Hepatic stellate cell (primary cell): Measurements from ENCODE around the gene NUDT16L1.

Source experiments
- DNase-seq: peaks from one replicate; pipeline ENCODE4 v3.0.0; 2011; ENCODE audit warnings: low spot score

Gene NUDT16L1

GRCh38 chr16:4695473-4696171 lies 2.3 kb downstream of the NUDT16L1 start:
- DNase-seq = no peak

DNA sequence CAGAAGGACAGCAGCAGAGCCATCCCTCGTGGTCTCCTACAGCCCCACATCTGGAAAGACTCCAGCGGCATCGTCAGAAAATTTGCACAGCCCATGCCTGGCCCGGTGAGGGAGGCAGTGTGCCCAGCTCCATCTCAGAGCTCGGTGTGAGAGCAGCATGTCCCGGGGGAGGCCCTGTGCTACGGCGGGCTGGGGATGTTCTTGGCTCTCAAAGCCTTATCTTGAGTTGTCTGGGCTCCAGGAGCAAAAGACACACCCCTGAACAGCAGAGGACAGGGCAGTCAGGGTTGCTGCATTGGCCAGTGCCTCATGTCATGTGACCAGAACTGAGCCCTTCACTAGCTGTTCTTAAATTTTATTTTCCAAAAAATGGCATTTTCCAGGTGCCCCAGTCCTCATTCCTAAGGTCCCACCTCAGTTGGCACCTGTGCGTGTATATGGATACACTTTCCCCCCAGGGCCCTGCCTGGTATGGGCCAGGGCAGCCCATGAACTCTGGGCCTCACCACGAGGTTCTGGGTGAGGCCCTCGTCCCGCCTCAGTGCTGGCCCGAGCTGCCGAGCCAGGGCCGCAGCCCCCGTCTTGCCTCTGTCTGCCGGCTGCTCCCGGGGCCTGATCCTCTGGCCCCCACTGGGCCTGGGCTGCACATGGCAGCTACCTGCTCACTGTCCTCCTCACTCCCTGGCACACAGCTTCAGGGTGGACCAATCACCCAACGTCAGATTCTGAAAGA lies 3.0 kb downstream of the NUDT16L1 start:
- no peak for DNase-seq

DNA sequence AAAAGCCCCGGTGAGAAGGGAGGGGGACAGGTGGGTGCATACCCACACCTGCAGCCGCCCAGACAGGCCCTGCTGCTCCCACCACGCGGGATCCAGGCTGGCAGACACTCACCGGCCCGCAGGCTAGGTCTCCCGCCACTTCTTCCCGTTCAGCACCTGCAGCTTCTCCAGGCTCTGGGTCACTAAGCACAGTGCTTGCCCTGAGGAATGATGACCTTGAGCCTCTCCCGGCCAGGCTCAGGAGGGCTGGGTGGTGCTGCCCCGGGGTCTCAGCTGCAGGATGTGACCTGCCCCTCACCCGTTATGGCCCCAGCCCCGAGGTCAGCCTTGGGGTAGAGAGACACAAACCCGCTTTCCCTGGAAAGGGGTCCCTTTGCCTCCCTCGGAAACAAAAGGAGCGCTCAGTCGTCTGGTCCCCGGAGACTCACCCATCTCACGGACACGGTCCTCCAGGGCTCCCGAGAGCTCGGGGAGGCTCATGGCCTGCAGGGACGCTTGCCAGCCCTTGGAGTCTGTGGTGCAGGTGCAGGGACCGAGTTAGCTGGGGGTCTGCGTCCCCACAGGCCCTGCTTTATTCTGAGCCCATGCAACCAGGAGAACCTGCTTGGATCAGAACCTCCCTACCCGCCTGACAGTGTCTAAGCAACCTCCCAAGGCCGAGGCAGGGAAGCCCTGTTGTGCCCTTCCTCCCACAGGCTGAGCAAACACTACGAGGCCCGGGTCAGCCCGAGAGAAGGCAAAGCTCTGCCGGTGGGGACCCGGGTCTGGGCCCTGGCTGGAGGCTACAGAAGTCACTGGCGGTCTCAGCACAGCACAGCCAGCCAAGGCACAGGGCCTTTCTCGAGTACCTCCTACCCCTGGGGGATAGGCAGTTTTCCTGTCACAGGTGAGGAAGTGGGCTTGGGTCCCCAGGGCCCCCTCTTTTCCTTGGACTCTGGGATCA lies 3.8 kb downstream of the NUDT16L1 start:
- DNase-seq = no peak

DNA sequence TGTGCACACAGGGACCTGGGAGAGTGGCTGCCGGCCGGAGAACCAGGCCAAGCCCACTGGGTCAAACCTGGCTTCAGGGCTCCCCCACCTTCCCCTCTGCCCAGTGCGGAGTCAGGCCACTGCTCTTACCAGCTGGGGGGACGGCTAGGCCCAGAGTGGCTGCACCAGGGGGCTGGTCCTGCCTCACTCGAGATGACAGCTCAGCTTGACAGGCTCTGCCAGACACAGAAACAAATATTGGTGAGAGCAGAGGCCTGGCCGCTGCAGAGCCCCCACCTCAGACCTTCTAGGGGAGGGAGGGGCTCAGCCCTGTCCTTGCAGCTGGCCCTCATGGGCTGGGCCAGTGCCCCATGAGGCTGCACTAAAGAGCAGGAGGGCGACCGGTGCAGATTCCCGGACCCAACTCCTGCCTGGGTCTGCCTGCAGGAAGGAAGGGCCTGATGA lies 4.5 kb downstream of the NUDT16L1 start:
- DNase-seq = no peak

- DNase-seq = no peak
These were observed 5.1 kb downstream of the NUDT16L1 start for GRCh38 chr16:4698321-4699045.

- no peak for DNase-seq
These were observed 5.7 kb downstream of the NUDT16L1 start for GRCh38 chr16:4699046-4699556.

GRCh38 chr16:4700380-4700996 lies 7.1 kb downstream of the NUDT16L1 start:
- DNase-seq = no peak

- DNase-seq = no peak
These were observed 7.8 kb downstream of the NUDT16L1 start for GRCh38 chr16:4700997-4701743.

- no peak for DNase-seq
These were observed 8.6 kb downstream of the NUDT16L1 start for GRCh38 chr16:4701791-4702465.

GRCh38 chr16:4702466-4702808 lies 9.1 kb downstream of the NUDT16L1 start:
- DNase-seq = no peak

DNA sequence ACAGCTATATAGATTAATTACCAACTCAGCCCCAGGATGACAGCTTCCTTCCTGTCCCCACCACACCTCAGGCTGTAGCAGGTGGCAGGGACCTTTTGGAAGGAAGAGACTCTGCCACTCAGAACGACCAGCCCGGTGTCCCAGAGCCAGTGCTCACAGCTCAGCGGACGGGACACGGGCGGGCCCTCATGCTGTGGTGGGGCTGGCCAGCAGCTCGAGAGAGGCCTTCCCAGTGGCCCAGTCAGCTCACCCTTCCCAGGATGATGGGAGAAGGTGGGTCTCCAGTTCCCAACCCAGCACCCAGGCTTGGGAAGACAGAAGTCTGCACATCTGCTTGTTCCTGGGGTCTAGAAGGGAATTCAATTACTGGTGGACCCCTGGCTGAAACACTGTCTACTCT lies 10.5 kb downstream of the NUDT16L1 start:
- DNase-seq = no peak

DNA sequence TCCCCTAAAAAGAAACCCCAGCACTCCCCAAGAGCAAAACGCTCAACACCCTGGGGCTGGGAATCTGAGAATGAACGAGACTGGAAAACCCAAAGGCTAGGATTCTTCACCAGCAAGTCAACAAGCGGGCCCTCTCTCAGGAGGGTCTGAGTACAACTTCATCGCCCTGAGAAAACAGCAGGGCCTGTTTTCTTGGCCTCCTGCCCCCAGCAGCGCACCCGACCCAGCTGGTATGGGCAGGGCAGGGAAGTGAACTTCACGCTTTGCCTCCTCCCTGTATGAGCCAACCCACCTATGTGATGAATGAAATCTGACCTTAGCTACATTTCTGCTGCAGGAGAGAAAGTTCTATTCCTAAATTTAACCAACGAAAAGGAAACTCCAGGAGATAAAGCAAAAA lies 11.1 kb downstream of the NUDT16L1 start:
- DNase-seq = no peak

DNA sequence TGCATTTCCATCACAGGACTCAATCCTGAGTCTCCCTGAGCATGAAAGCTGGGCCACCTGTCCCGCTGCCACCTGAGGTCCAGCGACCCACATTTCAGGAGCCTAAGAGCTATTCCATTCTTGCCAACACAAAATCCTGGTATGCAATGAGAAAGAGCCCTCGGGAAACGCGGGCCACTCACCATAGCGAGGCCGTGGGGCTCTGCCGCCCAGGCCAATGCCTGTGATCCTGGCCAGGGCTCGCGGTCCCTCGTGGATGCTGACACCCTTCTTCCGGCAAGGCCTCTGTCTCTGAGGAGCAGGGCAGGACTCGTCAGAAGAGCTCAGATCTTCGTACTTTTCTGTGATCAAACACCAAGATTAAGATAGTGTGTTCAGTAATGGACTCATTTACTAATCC lies 11.6 kb downstream of the NUDT16L1 start:
- DNase-seq = no peak

GRCh38 chr16:4706871-4707270 lies 13.5 kb downstream of the NUDT16L1 start:
- no peak for DNase-seq

- no peak for DNase-seq
These were observed 16.1 kb downstream of the NUDT16L1 start for GRCh38 chr16:4709481-4709880.

DNA sequence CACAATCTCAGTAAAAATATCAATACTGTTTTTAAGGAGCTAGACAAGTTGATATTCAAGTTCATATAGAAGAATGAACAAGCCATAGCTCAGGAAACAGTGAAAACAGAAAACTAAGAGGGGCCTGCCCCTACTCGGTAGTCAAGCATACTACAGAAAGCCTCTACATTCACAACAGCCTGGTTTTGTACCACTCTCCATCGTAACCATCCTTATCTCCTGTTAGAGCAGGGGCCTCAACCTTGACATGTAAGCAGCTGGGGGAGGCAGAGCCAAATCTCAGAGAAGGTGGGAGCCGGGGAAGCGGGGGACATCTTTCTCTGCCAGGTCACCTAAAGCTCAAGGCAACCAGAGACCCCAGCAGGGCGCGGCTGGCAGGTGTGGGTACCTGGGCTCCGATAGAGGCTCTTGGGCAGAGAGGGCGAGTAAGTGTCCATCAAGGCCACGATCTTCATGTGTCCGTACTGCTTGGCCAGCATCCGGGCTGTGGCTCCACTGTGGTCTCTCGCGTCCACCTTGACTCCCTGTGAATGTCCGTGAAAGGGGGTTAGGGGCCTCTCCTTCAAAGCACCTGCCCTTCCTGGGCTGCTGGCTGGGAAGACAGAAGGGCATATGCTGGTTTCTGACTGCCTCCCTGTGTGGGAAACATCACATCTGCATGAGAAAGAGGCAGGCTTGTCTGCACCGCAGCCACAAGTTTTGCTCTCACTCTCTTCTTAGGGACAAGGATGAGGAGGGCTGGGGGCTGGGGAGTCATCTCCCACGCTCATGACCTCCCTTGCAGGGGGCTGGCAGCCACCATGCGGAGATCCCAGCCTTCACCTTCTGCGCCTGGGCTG lies 20.5 kb downstream of the NUDT16L1 start:
- DNase-seq = no peak

DNA sequence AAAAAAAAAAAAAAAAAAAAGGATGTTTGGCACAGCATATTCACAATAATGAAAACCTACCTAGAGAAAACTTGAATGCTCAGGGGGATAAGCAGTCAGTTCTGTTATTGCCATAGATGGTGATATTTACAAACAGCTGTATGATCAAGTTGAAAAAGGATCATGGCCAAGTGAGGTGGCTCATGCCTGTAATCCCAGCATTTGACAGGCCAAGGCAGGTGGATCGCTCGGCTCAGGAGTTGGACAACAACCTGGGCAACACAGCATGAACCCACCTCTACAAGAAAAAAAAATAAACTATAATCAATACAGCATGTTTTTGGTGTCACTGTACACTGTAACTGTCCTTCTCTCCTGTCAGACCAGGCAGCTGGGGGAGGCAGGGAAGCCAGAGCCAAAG lies 21.6 kb downstream of the NUDT16L1 start:
- no peak for DNase-seq

- no peak for DNase-seq
These were observed 25.1 kb downstream of the NUDT16L1 start for GRCh38 chr16:4718466-4718865.
